ENCODE measurements around the gene SLC35G4. TPM values are rescaled to one million over a fixed set of nuclear protein-coding genes. Genes with fewer than 3 reads are reported as not detected.
"Not testable (repeated sequence)": the region's sequence is repeated elsewhere in the genome, so short reads cannot be mapped to it uniquely, and the experiment has no call there.

The SLC35G4 gene
- total RNA-seq, 1 donor from 2014 or later, result not detected

DNA sequence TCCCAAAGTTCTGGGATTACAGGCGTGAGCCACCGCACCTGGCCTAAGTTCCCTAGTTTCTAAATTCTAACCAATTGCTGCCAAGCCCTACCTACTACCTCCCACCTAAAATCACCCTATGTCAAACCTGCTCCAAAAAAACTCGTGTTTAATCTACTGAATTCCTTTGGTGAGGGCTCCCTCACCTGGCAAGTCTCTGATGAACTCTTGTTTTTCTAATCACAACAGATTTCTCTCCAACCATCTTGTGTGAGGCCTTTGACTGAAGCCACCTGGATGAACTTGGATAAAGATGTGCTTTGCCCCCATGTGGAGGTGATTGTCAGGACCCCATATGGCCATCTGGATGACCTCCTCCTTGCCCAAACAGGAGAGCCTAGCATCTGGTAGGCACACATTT is 17.4 kb upstream of the SLC35G4 start:
- no peak for DNase-seq (ENCODE audit: low read depth)
- H3K4me3 ChIP-seq (ENCODE audit: low read depth, low read length), result no peak overlapping the region
- H3K27me3 ChIP-seq (ENCODE audit: control insufficient read depth, insufficient read depth, low read length), result no peaks in the 10 kb centered on the region
- H3K36me3 ChIP-seq (ENCODE audit: control insufficient read depth, insufficient read depth, low read length), result no peaks in the 10 kb centered on the region
- TF ChIP-seq CTCF (IDR thresholded peaks at IDR 0.05; ENCODE audit: insufficient read depth, low read length, poor library complexity, severe bottlenecking), result no peak

GRCh38 chr18:11600321-11600720 is 9.1 kb upstream of the SLC35G4 start:
- TF ChIP-seq CTCF (IDR thresholded peaks at IDR 0.05; ENCODE audit: insufficient read depth, low read length, poor library complexity, severe bottlenecking), result no peak
- H3K27me3 ChIP-seq (ENCODE audit: control insufficient read depth, insufficient read depth, low read length), result no peaks in the 10 kb centered on the region
- H3K36me3 ChIP-seq (ENCODE audit: control insufficient read depth, insufficient read depth, low read length), result no peaks in the 10 kb centered on the region
- H3K4me3 ChIP-seq (ENCODE audit: low read depth, low read length), result no peak overlapping the region
- DNase-seq (ENCODE audit: low read depth), result no peak

- H3K4me3 ChIP-seq (ENCODE audit: low read depth, low read length), result no peak overlapping the region
- DNase-seq (ENCODE audit: low read depth), result peak; percentile 1
- H3K36me3 ChIP-seq (ENCODE audit: control insufficient read depth, insufficient read depth, low read length), result no peaks in the 10 kb centered on the region
- no peaks in the 10 kb centered on the region for H3K27me3 ChIP-seq (ENCODE audit: control insufficient read depth, insufficient read depth, low read length)
- TF ChIP-seq CTCF (IDR thresholded peaks at IDR 0.05; ENCODE audit: insufficient read depth, low read length, poor library complexity, severe bottlenecking), result no peak
Measured at GRCh38 chr18:11607906-11608305, 1.5 kb upstream of the SLC35G4 start.

DNA sequence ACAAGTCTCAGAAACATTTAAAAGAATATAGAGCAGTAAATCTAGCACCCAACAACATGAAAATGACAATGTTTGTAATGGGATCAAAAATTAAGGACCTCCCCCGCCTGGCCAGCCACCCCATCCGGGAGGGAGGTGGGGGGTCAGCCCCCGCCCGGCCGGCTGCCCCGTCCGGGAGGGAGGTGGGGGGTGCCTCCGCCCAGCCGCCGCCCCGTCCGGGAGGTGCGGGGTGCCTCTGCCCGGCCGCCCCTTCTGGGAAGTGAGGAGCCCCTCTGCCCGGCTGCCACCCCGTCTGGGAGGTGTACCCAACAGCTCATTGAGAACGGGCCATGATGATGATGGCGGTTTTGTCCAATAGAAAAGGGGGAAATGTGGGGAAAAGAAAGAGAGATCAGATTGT is 778 bp upstream of the SLC35G4 start:
- H3K4me3 ChIP-seq (ENCODE audit: low read depth, low read length); DNase-seq (ENCODE audit: low read depth); H3K27me3 ChIP-seq (ENCODE audit: control insufficient read depth, insufficient read depth, low read length); H3K36me3 ChIP-seq (ENCODE audit: control insufficient read depth, insufficient read depth, low read length): not testable (repeated sequence)

DNA sequence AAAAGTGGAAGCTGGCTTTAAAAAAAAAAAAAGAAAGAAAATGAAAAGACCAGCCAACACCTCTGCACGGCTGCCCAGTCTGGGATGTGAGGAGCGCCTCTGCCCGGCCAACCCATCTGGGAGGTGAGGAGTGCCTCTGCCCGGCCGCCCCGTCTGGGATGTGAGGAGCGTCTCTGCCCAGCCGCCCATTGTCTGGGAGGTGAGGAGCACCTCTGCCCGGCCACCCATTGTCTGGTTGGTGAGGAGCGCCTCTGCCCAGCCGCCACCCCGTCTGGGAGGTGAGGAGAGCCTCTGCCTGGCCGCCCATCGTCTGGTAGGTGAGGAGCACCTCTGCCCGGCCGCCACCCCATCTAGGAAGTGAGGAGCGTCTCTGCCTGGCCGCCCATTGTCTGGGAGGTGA is 3.7 kb downstream of the SLC35G4 start:
- H3K36me3 ChIP-seq (ENCODE audit: control insufficient read depth, insufficient read depth, low read length); H3K27me3 ChIP-seq (ENCODE audit: control insufficient read depth, insufficient read depth, low read length); DNase-seq (ENCODE audit: low read depth); H3K4me3 ChIP-seq (ENCODE audit: low read depth, low read length): not testable (repeated sequence)

GRCh38 chr18:11613611-11614010 is 4.2 kb downstream of the SLC35G4 start:
- DNase-seq (ENCODE audit: low read depth); H3K4me3 ChIP-seq (ENCODE audit: low read depth, low read length); H3K36me3 ChIP-seq (ENCODE audit: control insufficient read depth, insufficient read depth, low read length); H3K27me3 ChIP-seq (ENCODE audit: control insufficient read depth, insufficient read depth, low read length): not testable (repeated sequence)

DNA sequence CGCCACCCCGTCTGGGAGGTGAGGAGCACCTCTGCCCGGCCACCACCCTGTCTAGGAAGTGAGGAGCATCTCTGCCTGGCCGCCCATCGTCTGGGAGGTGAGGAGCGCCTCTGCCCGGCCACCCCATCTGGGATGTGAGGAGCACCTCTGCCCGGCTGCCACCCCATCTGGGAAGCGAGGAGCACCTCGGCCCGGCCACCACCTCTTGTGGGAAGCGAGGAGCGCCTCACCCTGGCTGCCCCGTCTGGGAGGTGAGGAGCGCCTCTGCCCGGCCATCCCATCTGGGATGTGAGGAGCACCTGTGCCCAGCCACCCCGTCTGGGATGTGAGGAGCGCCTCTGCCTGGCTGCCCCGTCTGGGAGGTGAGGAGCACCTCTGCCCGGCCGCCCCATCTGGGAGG is 4.6 kb downstream of the SLC35G4 start:
- H3K27me3 ChIP-seq (ENCODE audit: control insufficient read depth, insufficient read depth, low read length); H3K36me3 ChIP-seq (ENCODE audit: control insufficient read depth, insufficient read depth, low read length); H3K4me3 ChIP-seq (ENCODE audit: low read depth, low read length); DNase-seq (ENCODE audit: low read depth): not testable (repeated sequence)

DNA sequence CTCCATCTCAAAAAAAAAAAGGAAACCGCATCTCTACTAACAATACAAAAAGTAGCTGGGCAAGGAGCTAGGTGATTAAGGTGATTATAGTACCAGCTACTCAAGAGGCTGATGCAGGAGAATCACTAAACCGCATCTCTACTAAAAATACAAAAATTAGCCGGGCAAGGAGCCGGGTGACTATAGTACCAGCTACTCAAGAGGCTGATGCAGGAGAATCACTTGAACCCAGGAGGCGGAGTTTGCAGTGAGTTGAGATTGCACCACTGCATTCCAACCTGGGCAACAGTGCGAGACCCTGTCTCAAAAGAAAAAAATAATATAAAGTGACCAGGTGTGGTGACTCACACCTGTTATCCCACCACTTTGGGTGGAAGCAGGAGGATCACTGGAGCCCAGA is 5.6 kb downstream of the SLC35G4 start:
- H3K27me3 ChIP-seq (ENCODE audit: control insufficient read depth, insufficient read depth, low read length); H3K36me3 ChIP-seq (ENCODE audit: control insufficient read depth, insufficient read depth, low read length); H3K4me3 ChIP-seq (ENCODE audit: low read depth, low read length); DNase-seq (ENCODE audit: low read depth): not testable (repeated sequence)

DNA sequence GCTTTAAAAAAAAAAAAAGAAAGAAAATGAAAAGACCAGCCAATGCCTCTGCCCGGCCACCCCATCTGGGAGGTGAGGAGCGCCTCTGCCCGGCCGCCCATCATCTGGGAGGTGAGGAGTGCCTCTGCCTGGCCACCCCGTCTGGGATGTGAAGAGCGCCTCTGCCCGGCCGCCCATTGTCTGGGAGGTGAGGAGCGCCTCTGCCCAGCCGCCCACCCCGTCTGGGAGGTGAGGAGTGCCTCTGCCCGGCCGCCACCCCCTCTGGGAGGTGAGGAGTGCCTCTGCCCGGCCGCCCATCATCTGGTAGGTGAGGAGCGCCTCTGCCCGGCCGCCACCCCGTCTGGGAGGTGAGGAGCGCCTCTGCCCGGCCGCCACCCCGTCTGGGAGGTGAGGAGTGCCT is 37.9 kb downstream of the SLC35G4 start:
- H3K36me3 ChIP-seq (ENCODE audit: control insufficient read depth, insufficient read depth, low read length); DNase-seq (ENCODE audit: low read depth); H3K4me3 ChIP-seq (ENCODE audit: low read depth, low read length); H3K27me3 ChIP-seq (ENCODE audit: control insufficient read depth, insufficient read depth, low read length): not testable (repeated sequence)

DNA sequence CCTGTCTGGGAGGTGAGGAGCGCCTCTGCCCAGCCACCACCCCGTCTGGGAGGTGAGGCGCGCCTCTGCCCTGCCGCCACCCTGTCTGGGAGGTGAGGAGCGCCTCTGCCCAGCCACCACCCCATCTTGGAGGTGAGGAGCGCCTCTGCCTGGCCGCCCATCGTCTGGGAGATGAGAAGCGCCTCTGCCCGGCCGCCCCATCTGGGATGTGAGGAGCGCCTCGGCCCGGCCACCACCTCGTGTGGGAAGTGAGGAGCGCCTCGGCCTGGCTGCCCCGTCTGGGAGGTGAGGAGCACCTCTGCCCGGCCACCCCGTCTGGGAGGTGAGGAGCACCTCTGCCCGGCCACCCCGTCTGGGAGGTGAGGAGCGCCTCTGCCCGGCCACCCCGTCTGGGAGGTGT is 38.4 kb downstream of the SLC35G4 start:
- not testable (repeated sequence) for DNase-seq (ENCODE audit: low read depth); H3K36me3 ChIP-seq (ENCODE audit: control insufficient read depth, insufficient read depth, low read length); H3K4me3 ChIP-seq (ENCODE audit: low read depth, low read length); H3K27me3 ChIP-seq (ENCODE audit: control insufficient read depth, insufficient read depth, low read length)
